ENCODE results near the gene PPCDC.

DNA sequence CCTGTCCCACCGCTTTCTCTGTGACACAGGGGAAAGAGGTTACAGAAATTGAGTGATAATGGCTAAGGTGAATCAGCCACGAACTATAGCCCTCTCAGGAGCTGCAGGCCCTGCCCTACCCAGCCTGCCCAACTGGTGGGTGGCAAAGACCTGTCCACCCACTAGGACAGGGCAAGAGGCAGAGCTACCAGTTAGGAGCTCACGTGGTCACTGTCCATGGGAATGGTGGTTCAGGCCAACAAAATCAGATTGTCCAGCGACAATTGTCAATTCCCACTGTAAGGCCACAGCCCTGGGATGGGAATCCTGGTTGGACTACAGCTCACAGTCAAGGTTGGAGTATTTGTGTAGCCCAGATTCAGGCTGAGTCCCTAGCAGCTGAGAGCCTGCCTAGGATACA lies 75.0 kb downstream of the PPCDC start:
- TF ChIP-seq, protein P1, sequence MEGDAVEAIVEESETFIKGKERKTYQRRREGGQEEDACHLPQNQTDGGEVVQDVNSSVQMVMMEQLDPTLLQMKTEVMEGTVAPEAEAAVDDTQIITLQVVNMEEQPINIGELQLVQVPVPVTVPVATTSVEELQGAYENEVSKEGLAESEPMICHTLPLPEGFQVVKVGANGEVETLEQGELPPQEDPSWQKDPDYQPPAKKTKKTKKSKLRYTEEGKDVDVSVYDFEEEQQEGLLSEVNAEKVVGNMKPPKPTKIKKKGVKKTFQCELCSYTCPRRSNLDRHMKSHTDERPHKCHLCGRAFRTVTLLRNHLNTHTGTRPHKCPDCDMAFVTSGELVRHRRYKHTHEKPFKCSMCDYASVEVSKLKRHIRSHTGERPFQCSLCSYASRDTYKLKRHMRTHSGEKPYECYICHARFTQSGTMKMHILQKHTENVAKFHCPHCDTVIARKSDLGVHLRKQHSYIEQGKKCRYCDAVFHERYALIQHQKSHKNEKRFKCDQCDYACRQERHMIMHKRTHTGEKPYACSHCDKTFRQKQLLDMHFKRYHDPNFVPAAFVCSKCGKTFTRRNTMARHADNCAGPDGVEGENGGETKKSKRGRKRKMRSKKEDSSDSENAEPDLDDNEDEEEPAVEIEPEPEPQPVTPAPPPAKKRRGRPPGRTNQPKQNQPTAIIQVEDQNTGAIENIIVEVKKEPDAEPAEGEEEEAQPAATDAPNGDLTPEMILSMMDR (IDR thresholded peaks at IDR 0.05): no peak
- TF ChIP-seq POLR2A (IDR thresholded peaks at IDR 0.05): no peak

All from esophagus squamous epithelium (tissue), 4 donors.